ENCODE results near the gene TRIP11. TPM values are rescaled to one million over a fixed set of nuclear protein-coding genes. Genes with fewer than 3 reads are reported as not detected.

The TRIP11 gene
- polyA plus RNA-seq, 1 donor from 2014 or later = 8.8 TPM

GRCh38 chr14:91997492-91997891 lies 42.4 kb downstream of the TRIP11 start:
- H3F3A ChIP-seq (ENCODE audit: insufficient read depth, low read length, poor library complexity, severe bottlenecking) = no peaks in the 10 kb centered on the region
- H2AFZ ChIP-seq (ENCODE audit: low read depth, low read length) = no peak overlapping the region
- no peak overlapping the region for H3K27ac ChIP-seq (ENCODE audit: low read length)
- H3K4me2 ChIP-seq (ENCODE audit: low read length) = no peak overlapping the region
- no peak overlapping the region for H3K4me3 ChIP-seq (ENCODE audit: low read length)
- H3K9ac ChIP-seq (ENCODE audit: low read length) = no peak overlapping the region
- no peak for TF ChIP-seq RAD21 (conservative IDR thresholded peaks at IDR 0.05)
- TF ChIP-seq, protein P1, sequence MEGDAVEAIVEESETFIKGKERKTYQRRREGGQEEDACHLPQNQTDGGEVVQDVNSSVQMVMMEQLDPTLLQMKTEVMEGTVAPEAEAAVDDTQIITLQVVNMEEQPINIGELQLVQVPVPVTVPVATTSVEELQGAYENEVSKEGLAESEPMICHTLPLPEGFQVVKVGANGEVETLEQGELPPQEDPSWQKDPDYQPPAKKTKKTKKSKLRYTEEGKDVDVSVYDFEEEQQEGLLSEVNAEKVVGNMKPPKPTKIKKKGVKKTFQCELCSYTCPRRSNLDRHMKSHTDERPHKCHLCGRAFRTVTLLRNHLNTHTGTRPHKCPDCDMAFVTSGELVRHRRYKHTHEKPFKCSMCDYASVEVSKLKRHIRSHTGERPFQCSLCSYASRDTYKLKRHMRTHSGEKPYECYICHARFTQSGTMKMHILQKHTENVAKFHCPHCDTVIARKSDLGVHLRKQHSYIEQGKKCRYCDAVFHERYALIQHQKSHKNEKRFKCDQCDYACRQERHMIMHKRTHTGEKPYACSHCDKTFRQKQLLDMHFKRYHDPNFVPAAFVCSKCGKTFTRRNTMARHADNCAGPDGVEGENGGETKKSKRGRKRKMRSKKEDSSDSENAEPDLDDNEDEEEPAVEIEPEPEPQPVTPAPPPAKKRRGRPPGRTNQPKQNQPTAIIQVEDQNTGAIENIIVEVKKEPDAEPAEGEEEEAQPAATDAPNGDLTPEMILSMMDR (IDR thresholded peaks at IDR 0.05; ENCODE audit: poor library complexity, severe bottlenecking) = no peak
- H3K36me3 ChIP-seq (ENCODE audit: insufficient read depth, low read length) = no peaks in the 10 kb centered on the region
- H4K20me1 ChIP-seq (ENCODE audit: insufficient read depth) = no peaks in the 10 kb centered on the region
- H3K9me2 ChIP-seq (ENCODE audit: insufficient read depth, low read length) = no peaks in the 10 kb centered on the region
- H3K27me3 ChIP-seq (ENCODE audit: insufficient read depth, low read depth, low read length) = no peaks in the 10 kb centered on the region
- H3K9me3 ChIP-seq (ENCODE audit: low read length) = no peaks in the 10 kb centered on the region
- no peaks in the 10 kb centered on the region for H3K79me2 ChIP-seq (replicated peaks; ENCODE audit: insufficient read depth, low read length)

- no peaks in the 10 kb centered on the region for H3K27me3 ChIP-seq (ENCODE audit: insufficient read depth, low read depth, low read length)
- H3K79me2 ChIP-seq (replicated peaks; ENCODE audit: insufficient read depth, low read length) = no peaks in the 10 kb centered on the region
- no peak for TF ChIP-seq TAF1 (IDR thresholded peaks at IDR 0.05; ENCODE audit: low read depth)
- TF ChIP-seq MXI1 (conservative IDR thresholded peaks at IDR 0.05; ENCODE audit: poor library complexity, severe bottlenecking) = no peak
- TF ChIP-seq, protein P2, sequence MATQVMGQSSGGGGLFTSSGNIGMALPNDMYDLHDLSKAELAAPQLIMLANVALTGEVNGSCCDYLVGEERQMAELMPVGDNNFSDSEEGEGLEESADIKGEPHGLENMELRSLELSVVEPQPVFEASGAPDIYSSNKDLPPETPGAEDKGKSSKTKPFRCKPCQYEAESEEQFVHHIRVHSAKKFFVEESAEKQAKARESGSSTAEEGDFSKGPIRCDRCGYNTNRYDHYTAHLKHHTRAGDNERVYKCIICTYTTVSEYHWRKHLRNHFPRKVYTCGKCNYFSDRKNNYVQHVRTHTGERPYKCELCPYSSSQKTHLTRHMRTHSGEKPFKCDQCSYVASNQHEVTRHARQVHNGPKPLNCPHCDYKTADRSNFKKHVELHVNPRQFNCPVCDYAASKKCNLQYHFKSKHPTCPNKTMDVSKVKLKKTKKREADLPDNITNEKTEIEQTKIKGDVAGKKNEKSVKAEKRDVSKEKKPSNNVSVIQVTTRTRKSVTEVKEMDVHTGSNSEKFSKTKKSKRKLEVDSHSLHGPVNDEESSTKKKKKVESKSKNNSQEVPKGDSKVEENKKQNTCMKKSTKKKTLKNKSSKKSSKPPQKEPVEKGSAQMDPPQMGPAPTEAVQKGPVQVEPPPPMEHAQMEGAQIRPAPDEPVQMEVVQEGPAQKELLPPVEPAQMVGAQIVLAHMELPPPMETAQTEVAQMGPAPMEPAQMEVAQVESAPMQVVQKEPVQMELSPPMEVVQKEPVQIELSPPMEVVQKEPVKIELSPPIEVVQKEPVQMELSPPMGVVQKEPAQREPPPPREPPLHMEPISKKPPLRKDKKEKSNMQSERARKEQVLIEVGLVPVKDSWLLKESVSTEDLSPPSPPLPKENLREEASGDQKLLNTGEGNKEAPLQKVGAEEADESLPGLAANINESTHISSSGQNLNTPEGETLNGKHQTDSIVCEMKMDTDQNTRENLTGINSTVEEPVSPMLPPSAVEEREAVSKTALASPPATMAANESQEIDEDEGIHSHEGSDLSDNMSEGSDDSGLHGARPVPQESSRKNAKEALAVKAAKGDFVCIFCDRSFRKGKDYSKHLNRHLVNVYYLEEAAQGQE (IDR thresholded peaks at IDR 0.05; ENCODE audit: borderline replicate concordance) = no peak
- TF ChIP-seq, protein P1 (IDR thresholded peaks at IDR 0.05; ENCODE audit: poor library complexity, severe bottlenecking) = peak; percentile 61
- TF ChIP-seq SMC3 (conservative IDR thresholded peaks at IDR 0.05; ENCODE audit: poor library complexity) = peak; percentile 67
- no peak for TF ChIP-seq EZH2 (IDR thresholded peaks at IDR 0.05; ENCODE audit: borderline replicate concordance, insufficient read depth, low read length, poor library complexity, severe bottlenecking)
- no peak for TF ChIP-seq EP300 (conservative IDR thresholded peaks at IDR 0.05; ENCODE audit: poor library complexity, severe bottlenecking)
- TF ChIP-seq RAD21 (conservative IDR thresholded peaks at IDR 0.05) = peak; percentile 65
- no peaks in the 10 kb centered on the region for H3K9me2 ChIP-seq (ENCODE audit: insufficient read depth, low read length)
- H2AFZ ChIP-seq (ENCODE audit: low read depth, low read length) = no peak overlapping the region
- no peak overlapping the region for H3K9ac ChIP-seq (ENCODE audit: low read length)
- no peaks in the 10 kb centered on the region for H3K36me3 ChIP-seq (ENCODE audit: insufficient read depth, low read length)
- no peaks in the 10 kb centered on the region for H4K20me1 ChIP-seq (ENCODE audit: insufficient read depth)
- no peak overlapping the region for H3K27ac ChIP-seq (ENCODE audit: low read length)
- H3K9me3 ChIP-seq (ENCODE audit: low read length) = no peaks in the 10 kb centered on the region
- no peaks in the 10 kb centered on the region for H3F3A ChIP-seq (ENCODE audit: insufficient read depth, low read length, poor library complexity, severe bottlenecking)
- H3K4me3 ChIP-seq (ENCODE audit: low read length) = no peak overlapping the region
- H3K4me2 ChIP-seq (ENCODE audit: low read length) = no peak overlapping the region
Measured at GRCh38 chr14:91996948-91997371, 42.9 kb downstream of the TRIP11 start.

Data from neural cell (in vitro differentiated cells).